ENCODE results near the gene TGFBR3L. TPM values are rescaled to one million over a fixed set of nuclear protein-coding genes. Genes with fewer than 3 reads are reported as not detected.

Gene TGFBR3L
- total RNA-seq, 1 experiment from 2014 or later: 1.7 TPM

DNA sequence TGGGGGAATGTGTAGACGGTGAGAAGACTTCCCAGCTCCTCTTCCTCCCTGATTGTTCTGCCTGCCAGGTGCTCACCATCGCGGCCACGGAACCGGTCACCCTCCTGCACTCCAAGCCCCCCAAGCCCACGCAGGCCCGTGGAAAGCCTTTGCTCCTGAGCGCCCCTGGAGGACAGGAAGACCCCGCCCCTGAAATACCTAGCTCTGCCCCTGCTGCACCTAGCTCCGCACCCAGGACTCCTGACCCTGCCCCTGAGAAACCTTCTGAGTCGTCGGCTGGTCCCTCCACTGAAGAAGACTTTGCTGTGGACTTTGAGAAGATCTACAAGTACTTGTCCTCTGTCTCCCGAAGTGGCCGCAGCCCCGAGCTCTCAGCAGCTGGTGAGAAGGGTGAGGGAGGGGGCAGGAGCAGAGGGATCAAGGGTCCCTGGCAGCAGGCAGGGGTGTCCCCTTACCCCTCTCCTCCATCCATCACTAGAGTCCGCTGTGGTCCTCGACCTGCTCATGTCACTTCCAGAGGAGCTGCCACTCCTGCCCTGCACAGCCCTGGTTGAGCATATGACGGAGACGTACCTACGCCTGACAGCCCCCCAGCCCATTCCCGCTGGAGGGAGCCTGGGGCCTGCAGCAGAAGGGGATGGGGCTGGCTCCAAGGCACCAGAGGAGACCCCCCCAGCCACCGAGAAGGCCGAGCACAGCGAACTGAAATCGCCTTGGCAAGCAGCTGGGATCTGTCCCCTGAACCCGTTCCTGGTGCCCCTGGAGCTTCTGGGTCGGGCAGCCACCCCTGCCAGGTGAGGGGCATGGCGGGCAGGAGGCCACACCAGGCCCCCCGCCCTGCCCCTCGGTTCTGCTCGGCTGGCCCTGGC lies 7.6 kb downstream of the TGFBR3L start:
- DNase-seq: no peak
- H3K27me3 ChIP-seq (ENCODE audit: control insufficient read depth, insufficient read depth, low read length): peaks cover 23% of the 10 kb centered on the region
- H3K36me3 ChIP-seq (replicated peaks; ENCODE audit: control insufficient read depth, insufficient read depth, low read length): no peaks in the 10 kb centered on the region; the same call in 1 of the 2 replicates
- H3K4me3 ChIP-seq (ENCODE audit: insufficient read depth, low read depth, low read length): no peak overlapping the region

DNA sequence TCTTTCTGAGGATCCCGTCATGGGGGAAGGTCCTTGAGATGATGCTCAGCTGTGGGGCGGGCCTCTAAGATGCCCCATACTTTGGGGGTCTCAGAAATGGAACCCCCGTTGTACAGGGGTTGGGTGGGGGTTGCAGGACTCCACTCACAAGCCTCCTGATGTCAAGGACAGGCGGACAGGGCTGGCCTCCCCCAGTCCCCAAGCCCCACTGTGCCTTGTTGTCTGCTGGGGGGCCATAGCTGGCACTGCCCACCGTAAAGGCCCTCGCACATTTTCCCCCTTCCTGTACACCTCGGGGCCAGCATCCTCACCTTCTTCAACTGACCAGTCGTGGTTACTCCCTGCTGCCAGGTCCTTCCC lies 8.2 kb downstream of the TGFBR3L start:
- no peak for DNase-seq

GRCh38 chr19:7923295-7924191 lies 8.9 kb downstream of the TGFBR3L start:
- no peak overlapping the region for H3K4me3 ChIP-seq (ENCODE audit: insufficient read depth, low read depth, low read length)
- DNase-seq: no peak
- no peaks in the 10 kb centered on the region; the same call in 1 of the 2 replicates for H3K36me3 ChIP-seq (replicated peaks; ENCODE audit: control insufficient read depth, insufficient read depth, low read length)

More for the DNA sequence above, 8.2 kb downstream of the TGFBR3L start:
- H3K27me3 ChIP-seq (ENCODE audit: control insufficient read depth, insufficient read depth, low read length): peaks cover 17% of the 10 kb centered on the region
- H3K4me3 ChIP-seq (ENCODE audit: insufficient read depth, low read depth, low read length): no peak overlapping the region
- H3K36me3 ChIP-seq (replicated peaks; ENCODE audit: control insufficient read depth, insufficient read depth, low read length): no peaks in the 10 kb centered on the region; the same call in 1 of the 2 replicates

GRCh38 chr19:7924241-7924640 lies 9.6 kb downstream of the TGFBR3L start:
- Histone ChIP-seq H3K27me3 (ENCODE audit: control insufficient read depth, insufficient read depth, low read length) (peaks cover 5% of the 10 kb centered on the region; the same call in 1 of the 2 replicates), H3K36me3 (replicated peaks; ENCODE audit: control insufficient read depth, insufficient read depth, low read length) (no peaks in the 10 kb centered on the region; the same call in 1 of the 2 replicates), H3K4me3 (ENCODE audit: insufficient read depth, low read depth, low read length) (no peak overlapping the region)
- no peak for DNase-seq

More at GRCh38 chr19:7923295-7924191, 8.9 kb downstream of the TGFBR3L start:
- H3K27me3 ChIP-seq (ENCODE audit: control insufficient read depth, insufficient read depth, low read length): peaks cover 11% of the 10 kb centered on the region

GRCh38 chr19:7924651-7925170 lies 10.1 kb downstream of the TGFBR3L start:
- H3K4me3 ChIP-seq (ENCODE audit: insufficient read depth, low read depth, low read length): peak overlapping the region; percentile 23; the same call in 1 of the 2 replicates
- H3K27me3 ChIP-seq (ENCODE audit: control insufficient read depth, insufficient read depth, low read length): peaks cover under 1% of the 10 kb centered on the region; the same call in 1 of the 2 replicates
- no peaks in the 10 kb centered on the region; the same call in 1 of the 2 replicates for H3K36me3 ChIP-seq (replicated peaks; ENCODE audit: control insufficient read depth, insufficient read depth, low read length)
- DNase-seq: no peak

DNA sequence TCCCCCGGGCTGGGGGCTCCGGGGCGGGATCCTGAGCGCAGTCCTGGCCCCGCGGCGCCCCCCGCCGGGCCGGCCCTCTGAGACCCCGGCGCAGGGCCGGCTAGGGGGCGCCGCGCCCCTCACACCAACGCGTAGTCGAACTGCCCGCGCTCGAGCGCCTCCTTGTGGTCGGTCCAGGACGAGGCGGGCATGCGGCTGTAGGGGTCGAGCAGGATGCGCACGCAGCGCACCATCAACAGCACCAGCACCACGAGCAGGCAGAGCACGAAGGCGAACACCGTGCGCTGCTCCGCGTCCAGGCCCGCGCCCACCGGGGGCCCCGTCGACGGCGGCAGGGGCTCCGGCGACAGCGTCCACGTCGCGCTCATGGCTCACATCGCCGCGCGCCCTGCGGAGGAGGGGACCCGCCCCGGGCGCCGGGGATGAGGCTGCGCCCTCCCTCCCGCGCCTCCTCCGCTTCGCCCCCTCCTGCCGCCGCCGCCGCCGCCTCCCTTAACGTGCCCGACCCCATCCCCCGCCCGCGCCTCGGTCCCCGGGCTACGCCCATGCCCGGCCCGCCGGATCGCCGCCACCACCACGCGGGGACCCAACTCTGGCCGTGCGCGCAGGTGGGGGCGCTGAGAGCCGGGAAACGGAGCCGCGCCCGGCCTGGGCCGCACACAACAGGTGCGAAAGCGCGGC lies 10.7 kb downstream of the TGFBR3L start:
- H3K36me3 ChIP-seq (replicated peaks; ENCODE audit: control insufficient read depth, insufficient read depth, low read length): no peaks in the 10 kb centered on the region; the same call in 1 of the 2 replicates
- no peaks in the 10 kb centered on the region for H3K27me3 ChIP-seq (ENCODE audit: control insufficient read depth, insufficient read depth, low read length)
- peak overlapping the region; percentile 43 for H3K4me3 ChIP-seq (ENCODE audit: insufficient read depth, low read depth, low read length)
- DNase-seq: peak; percentile 99

- H3K4me3 ChIP-seq (ENCODE audit: insufficient read depth, low read depth, low read length): peak within 1 kb of the TSS; percentile 43
- DNase-seq: peak; percentile 99
- H3K27me3 ChIP-seq (ENCODE audit: control insufficient read depth, insufficient read depth, low read length): no peaks in the 10 kb centered on the region
- peaks cover 4% of the 10 kb centered on the region for H3K36me3 ChIP-seq (replicated peaks; ENCODE audit: control insufficient read depth, insufficient read depth, low read length)
Measured at GRCh38 chr19:7926021-7926726, 11.5 kb downstream of the TGFBR3L start, which contains the start of gene CTXN1. Gene CTXN1 (minus strand): TSS chr19:7926135. CDS start chr19:7925538, 597 bp downstream.

- no peak overlapping the region for H3K4me3 ChIP-seq (ENCODE audit: insufficient read depth, low read depth, low read length)
- DNase-seq: no peak
- no peaks in the 10 kb centered on the region for H3K27me3 ChIP-seq (ENCODE audit: control insufficient read depth, insufficient read depth, low read length)
- peaks cover 4% of the 10 kb centered on the region for H3K36me3 ChIP-seq (replicated peaks; ENCODE audit: control insufficient read depth, insufficient read depth, low read length)
Measured at GRCh38 chr19:7926727-7927604, 12.3 kb downstream of the TGFBR3L start.

DNA sequence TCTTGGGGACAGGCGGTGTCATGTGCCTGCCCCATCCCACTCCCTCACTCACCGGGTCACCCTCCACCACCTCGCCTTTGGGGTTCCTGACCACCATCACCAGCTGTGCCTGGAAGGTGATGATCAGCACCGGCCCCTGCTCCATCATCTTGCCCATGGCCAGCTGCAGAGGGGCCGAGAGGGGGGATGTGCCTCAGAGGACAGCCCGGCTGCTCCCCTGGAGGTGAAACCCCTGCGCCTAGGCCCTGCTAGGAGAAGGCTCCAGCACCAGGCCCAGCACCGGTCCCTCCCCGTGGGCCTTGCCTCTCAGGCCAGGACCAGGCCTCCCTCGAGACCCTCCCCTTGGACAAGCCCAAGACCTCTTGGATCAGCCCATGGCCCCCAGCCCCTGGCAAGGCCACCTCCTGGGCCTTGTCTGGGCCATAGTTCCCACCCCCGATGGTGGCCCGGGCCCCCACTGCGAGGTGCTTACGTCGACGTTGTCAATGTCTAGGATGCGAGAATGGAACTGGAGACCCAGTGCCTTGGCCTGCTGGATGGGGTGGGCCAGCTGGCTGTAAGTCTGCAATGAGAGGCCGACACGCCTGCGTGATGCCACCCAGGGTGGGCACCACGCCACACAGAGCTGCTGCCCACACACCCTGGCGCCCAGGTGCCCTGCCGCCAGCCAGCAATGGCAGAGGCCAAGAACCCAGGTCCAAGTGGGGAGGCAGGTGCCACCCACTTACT lies 13.1 kb downstream of the TGFBR3L start:
- H3K27me3 ChIP-seq (ENCODE audit: control insufficient read depth, insufficient read depth, low read length): no peaks in the 10 kb centered on the region
- H3K36me3 ChIP-seq (replicated peaks; ENCODE audit: control insufficient read depth, insufficient read depth, low read length): peaks cover 10% of the 10 kb centered on the region
- peak; percentile 43 for DNase-seq
- H3K4me3 ChIP-seq (ENCODE audit: insufficient read depth, low read depth, low read length): no peak overlapping the region

DNA sequence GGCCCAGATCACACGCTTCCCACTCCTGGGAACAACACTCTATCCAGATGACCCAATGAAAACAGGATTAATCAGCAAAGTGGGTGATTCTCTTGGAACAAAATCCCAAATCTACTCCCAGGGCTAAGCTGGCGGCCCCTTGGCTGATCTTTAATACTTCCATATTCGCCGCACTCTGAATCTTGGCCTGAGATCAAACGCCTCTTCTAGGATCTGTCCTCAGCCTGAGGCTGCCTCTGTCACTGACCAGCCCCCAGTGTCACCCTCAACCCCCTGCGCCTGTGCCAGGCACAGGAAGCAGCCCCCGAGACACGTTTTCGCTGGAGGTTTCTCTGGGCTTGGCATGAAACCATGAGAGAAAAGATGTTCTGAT lies 13.7 kb downstream of the TGFBR3L start:
- no peak for DNase-seq
- Histone ChIP-seq H3K27me3 (ENCODE audit: control insufficient read depth, insufficient read depth, low read length) (no peaks in the 10 kb centered on the region), H3K36me3 (replicated peaks; ENCODE audit: control insufficient read depth, insufficient read depth, low read length) (peaks cover 13% of the 10 kb centered on the region), H3K4me3 (ENCODE audit: insufficient read depth, low read depth, low read length) (no peak overlapping the region)

DNA sequence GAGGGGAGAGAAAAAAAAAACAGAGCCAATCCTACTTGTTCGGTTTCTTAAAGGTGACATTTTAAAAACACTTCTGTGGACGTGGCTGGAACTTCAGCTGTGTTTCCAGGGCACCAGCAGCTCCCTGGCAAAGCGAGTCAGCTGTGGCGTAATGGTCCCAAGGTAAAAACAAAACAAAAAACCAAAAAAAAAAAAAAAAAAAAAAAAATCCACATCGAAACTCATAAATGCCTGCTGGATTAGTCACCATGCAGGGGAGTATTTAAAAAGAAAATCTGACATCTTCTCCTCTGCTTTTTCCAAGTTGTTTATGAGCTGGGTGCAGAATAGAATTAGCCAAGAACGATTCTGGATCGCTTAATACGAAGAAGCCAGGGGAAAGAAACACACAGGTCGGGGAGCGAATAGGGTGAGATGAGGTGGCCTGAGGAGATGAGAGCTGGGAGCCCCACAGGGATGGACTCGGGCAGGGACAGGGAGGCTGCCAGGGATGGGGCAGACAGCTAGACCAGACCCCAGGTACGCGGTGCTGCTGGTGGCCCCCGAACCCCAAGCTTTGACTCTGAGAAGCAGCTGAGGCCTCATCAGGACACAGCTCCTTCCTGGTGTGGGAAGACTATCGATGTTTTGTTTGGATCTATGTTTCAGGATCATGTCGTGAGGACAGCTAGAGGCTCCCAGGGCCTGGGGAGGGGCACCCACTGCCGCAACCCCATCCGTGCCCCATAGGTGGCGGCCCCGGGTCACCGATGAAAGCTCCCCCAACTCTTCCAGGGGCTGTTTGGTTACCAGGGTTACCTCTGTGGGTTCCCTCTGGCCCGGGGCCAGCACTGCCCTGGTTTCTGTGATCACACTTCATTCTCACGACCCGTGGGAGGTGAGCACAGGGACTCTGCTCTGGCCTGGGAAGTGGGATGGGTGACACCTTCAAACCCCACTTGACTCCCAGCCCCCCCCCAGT lies 14.4 kb downstream of the TGFBR3L start:
- Histone ChIP-seq H3K36me3 (replicated peaks; ENCODE audit: control insufficient read depth, insufficient read depth, low read length) (peaks cover 16% of the 10 kb centered on the region), H3K27me3 (ENCODE audit: control insufficient read depth, insufficient read depth, low read length) (no peaks in the 10 kb centered on the region), H3K4me3 (ENCODE audit: insufficient read depth, low read depth, low read length) (no peak overlapping the region)
- peak; percentile 96 for DNase-seq

Measured in H7 (cell line).